Measurements from ENCODE around the gene RASGEF1B.

RASGEF1B gene

DNA sequence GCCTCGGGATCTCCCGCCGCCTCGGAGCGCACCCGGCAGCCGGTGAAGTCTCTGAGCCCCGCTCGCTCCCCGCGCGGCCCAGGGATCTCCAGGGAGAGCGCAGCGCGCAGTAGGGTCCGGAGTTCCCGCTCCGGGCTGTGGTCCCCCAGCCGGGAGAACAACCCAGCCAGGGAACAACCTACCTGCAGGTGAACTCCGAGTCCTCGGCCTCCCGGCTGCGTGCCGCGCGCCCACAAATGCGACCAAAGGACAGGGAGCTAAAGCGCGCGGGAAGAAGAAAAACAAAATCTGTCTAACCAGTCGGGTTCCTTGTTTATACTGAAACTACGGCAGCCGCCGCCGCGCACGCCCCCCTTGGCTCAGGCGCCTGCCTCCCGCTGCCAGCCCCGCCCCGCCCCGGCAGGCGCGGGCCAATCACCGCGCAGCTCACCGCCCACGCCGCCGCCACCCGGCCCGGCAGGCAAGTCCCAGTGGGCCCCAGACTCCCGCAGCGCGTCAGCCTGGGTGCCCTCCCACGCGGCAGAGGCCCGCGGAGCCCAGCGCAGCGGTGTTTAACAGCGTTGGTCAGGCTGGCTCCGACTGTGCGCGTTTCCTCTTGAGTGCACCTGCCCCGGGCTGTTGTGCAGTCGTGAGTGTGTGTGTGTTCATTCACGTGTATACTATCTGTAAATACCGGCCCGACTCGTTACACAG lies at the start of gene RASGEF1B:
Gene RASGEF1B (minus strand): TSS at position 320 of the 693 bp plus-strand sequence. CDS start 12,399 bp downstream, outside the sequence.
- DNase-seq, result peak; percentile 88

- DNase-seq, result no peak
These were observed 48.1 kb upstream of the RASGEF1B start for GRCh38 chr4:81519856-81520255.

GRCh38 chr4:81519427-81519773 lies 47.7 kb upstream of the RASGEF1B start:
- DNase-seq, result no peak

DNA sequence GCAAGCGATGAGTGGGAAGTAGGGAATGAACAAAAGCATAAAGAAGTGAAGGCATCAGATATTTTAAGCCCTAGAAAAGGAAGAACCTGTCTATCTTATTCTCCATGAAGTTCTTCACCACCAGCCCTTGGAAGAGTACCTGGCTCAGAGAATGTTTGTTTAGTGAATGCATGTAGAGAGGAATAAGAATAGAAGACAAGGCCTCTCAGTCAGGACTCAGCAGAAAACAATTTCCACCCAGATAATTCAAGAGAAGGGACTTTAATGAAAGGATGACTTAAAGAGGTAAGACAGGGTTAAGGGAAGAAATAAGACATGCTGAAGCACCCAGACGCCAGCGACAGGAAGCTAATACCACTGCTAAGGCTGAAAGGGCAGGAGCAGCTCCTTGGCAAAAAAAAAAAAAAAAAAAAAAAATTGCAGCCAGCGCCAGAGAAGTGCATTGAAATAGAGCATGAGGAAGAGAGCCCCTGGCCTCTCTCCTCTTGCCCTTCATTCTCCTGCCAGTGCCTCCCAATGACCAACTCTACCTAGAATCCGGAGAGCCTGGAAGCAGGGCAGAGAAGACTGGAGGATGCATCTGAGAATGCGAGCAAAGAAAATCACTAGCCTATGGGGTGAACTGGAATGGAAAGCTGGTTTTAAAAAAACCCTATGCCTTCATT lies 47.2 kb upstream of the RASGEF1B start:
- no peak for DNase-seq

- no peak for DNase-seq
These were observed 44.5 kb upstream of the RASGEF1B start for GRCh38 chr4:81516241-81516640.

DNA sequence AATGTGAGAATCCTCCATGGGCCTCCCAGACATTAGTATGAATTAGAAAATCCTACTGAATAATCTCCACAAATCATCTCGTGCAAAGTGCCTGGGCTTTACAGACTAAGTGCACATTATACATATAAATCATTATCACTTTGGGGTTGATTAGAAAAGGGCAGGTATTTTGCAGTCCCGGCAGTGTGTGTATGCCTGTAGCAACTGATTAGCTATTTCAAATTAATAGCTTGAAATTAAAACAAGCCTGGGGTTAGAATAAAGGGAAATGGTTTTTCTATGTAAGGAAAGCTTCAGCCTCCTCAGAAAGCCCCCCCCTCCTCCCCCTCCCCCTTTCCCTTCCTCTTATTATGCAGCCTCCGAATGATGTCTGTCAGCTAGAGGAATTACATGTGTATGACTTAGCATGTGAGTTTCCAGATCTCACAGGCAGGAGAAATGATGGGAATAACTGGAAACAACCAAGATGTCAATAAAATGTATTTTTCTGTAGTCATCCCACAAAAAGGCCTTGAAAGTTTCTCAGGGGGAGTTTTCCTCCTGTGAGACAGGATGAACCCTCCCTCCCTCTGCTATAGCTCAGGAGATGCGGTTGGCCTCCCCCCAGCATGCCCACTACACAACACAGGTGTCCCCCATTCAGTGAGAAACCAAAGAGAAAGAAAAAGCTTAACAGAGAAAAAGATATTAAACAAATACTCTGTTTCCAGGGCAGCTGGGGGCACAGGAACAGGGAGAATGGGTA lies 41.2 kb upstream of the RASGEF1B start:
- DNase-seq, result no peak

DNA sequence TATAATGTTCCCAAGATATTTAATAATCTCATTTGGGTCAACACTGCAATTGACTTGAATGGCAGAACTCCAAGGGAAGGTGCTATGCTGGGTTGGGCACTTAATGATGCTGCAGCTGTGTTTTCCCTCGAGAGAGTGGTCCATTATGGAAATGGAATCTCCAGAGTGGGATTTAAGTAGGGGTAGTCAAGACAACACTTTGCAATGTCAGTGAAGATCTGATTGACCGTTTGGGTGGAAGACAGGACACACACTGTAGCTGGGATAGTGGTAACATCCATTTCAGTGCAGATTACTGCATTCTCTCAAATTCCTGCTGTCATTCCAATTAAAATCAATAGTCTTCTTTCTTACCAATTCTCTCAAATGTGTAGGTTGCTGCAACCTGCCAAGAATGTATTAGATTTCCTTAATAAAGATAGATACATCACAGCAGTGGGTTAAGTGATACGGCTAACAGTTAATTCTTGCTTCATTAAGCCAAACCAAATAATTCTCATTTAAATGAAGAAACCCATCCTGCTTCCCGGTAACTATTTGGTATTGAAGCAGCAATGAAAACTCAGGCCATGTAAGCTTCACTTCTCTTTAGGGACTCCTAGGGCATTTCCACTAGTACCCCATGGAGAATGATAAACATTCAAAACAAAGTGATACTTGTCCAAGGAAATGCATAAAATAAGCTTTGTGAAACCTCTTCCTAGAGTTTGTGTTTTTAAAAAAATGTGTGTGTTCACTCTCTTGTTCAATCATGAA lies 40.5 kb upstream of the RASGEF1B start:
- no peak for DNase-seq

DNA sequence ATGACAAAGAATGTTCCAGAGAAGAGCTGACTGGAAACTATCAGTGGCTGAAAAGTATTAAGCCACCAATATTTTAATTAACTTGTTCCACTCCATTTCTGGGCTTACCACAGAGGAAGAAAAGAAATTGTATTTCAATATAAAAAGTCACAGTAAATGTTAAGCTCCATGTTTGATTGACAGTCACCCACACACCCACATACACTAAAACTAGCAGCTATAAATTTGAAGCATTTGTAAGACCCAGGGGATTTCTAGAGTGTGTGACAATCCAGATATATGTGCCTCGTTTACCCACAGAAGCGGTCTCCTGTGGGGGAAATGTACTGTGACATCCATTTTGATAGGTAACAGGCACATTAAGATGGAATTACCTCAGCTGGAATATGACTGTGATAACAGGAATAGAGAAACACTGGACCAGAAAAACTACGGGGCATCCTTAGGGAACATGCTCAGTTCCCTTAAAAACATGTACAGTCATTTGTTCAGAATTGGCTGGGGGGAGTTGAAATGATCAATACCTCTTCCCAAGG lies 39.0 kb upstream of the RASGEF1B start:
- DNase-seq, result no peak

GRCh38 chr4:81509822-81510221 lies 38.1 kb upstream of the RASGEF1B start:
- no peak for DNase-seq

DNA sequence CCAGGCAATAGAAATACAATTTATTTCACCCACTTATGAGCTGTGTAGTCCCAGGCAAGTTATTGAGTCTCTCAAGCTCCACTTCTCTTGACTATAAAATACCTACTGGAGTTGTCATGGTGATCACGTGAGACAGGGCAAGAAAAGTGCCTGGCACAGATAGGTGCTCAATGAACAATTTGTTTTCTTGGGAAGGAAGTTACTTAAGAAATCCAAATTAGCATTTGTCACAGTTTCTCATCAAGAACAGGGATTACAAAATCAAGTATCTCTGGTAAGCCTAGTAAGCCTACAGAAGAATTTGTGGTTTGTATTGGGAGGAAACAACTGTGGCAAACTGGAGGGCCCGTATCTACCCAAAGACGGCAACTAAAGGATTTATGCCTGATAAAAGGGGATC lies 37.5 kb upstream of the RASGEF1B start:
- DNase-seq, result no peak

GRCh38 chr4:81508411-81509185 lies 36.9 kb upstream of the RASGEF1B start:
- peak; percentile 51 for DNase-seq

- no peak for DNase-seq
These were observed 35.8 kb upstream of the RASGEF1B start for GRCh38 chr4:81507530-81507929.

GRCh38 chr4:81506731-81507130 lies 35.0 kb upstream of the RASGEF1B start:
- no peak for DNase-seq

GRCh38 chr4:81505726-81506125 lies 34.0 kb upstream of the RASGEF1B start:
- DNase-seq, result no peak

DNA sequence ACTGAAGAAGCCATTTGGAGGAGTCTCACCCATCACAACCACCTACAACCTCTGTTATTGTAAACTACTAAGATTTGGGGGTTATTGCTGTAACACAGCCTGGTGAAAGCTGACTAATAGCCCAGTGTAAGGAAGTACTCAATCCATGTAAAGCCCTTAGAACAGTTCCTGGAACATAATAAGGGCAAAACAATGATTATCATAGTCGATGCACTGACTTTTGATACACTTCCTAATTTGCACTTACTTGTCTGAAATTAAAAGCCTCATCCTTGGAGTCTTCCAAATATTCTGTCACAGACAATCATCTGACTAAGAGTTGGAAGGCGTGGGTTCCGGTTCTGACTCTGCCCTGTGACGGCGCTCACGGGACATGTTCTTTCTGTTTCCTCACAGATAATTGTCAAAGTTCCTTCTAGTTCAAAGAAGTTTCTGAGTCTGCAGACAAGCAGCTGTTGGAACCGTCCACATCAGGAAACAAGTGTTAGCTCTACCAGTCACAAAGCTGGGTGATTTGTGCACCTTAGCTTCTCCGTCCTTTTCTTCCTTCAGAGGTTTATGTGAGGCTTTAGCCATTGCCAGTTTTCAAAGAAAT lies 33.4 kb upstream of the RASGEF1B start:
- DNase-seq, result peak; percentile 77

- DNase-seq, result no peak
These were observed 32.7 kb upstream of the RASGEF1B start for GRCh38 chr4:81504112-81505003.

DNA sequence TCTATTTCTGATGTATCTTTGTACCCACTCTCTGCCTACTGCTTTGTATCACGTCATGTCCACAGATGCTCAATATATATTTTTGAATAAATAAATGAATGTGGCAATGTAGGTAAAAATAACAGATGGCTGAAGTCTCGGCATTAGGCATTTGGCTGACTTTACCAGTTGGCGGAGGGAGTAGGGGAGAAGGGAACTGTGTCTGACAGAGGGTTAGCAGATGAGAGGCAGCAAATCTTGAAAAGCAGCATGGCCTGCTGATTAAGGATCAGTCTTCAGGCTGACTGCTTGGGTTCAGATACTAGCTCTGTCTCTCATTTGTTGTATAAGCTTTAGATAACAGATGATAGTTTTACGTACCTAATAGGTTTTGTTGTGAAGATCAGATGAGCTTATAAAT lies 31.9 kb upstream of the RASGEF1B start:
- no peak for DNase-seq

DNA sequence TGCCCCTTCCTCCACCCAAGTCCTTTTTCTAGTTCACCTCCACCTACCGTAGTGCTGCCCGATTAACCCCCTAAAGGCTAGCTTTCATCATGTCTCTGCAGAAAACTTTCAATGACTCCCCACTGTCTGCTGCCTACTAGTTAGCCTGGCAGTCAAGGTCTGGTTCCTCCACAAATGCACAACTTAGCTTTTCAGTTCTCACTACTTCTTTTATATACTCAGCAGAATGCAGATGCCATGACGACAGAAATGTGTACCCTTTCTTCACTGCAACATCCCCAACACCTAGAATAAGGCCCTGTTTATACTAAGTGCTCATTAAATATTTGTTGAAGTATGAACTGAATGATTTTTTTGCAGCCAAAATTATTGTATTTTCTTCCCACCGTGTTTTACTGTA lies 30.9 kb upstream of the RASGEF1B start:
- DNase-seq, result no peak

DNA sequence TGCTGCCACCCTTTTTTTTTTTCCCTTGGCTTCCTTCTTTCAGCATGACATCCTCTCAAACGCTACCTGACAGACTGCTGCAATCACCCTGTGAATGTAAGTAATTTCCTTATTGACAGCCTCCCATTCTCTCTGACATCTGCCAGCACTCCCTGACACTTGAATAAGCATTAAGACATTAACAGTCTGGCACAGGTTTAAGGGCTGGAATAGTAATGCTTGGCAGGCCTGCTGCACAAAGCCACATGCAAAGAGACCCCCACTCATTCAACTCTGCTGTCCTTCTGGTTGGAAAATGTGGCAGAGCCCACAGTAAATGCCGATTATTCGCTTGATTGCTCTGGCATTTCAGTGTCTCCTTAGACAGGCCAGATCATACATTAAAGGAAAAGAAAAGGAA lies 28.1 kb upstream of the RASGEF1B start:
- DNase-seq, result no peak

GRCh38 chr4:81498551-81499099 lies 26.9 kb upstream of the RASGEF1B start:
- DNase-seq, result no peak

Measured in activated CD4-positive, alpha-beta T cell treated with anti-CD3 and anti-CD28 coated beads, Interleukin-2, amount 50 U/mL, for 16 hours (primary cell).